DMS 273 (cell line): ENCODE results near the gene OSBPL9.
"Not testable (repeated sequence)": the region's sequence is repeated elsewhere in the genome, so short reads cannot be mapped to it uniquely, and the experiment has no call there.

Experiments used
- DNase-seq: peaks from one replicate; lab custom pipeline; 2025; ENCODE audit not compliant: unreplicated experiment; lab: John Stamatoyannopoulos, UW

OSBPL9 gene

DNA sequence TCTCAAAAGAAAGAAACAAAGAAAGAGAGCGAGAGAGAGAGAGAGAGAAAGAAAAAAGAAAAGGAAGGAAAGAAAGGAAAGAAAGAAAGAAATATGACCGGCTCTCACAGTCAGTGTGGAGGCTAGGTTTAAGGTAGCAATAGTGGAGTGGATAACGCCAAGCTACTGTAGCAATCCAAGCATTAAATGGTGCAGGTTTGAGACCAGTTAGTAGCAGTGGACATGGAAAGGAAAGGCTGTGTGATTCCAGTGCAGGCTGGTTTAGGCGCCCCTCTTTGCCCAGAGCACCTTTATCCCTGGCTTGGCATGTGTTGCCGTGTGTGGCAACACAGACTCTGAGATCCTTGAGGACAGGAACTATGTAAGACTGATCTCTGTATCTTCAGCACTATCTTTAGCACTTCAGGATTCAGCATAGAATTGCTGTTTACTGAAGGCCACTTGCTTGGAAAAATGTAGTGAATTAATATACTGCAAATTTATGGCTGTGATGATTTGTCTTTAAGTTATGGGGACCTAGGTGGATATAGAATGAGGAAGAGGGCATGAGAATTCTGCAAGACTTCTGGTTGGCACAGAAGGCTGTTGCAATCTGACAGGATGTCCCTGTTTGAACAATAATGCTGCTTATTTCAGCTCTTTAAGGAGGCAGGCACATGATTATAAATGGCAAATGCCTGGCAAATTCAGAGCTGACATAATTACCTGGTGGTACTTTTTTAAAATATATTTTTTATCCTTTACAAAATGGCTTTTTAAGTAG is 10.8 kb upstream of the OSBPL9 start:
- DNase-seq, result no peak

DNA sequence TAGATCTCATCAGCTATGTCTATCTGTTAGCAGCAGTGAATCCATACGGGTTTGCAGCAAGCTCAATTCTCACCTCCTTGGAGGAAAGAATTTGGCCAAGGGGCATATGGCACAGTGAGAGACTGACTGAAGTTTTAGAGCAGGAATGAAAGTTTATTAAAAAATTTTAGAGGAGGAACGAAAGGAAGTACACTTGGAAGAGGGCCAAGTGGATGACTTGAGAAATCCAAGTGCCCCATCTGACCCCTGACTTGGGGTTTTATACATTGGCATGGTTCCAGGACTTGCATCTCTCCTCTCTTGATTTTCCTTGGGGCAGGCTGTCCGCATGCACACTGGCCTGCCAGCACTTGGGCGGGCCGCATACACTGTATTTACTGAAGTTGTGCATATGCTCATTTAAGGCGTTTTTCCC is 9.2 kb upstream of the OSBPL9 start:
- DNase-seq, result no peak

DNA sequence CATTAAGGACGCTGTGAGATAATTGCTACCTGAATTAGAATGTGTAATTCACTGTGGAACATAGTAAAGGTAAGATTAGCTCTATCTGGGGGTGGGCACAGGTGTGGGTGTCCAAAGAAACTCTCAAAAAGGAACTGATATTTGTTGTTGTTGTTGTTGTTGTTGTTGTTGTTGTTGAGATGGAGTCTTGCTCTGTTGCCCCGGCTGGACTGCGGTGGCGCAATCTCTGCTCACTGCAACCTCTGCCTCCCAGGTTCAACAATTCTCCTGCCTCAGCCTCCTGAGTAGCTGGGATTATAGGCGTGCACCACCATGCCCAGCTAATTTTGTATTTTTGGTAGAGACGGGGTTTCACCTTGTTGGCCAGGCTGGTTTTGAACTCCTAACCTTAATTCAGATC is 6.8 kb upstream of the OSBPL9 start:
- not testable (repeated sequence) for DNase-seq

DNA sequence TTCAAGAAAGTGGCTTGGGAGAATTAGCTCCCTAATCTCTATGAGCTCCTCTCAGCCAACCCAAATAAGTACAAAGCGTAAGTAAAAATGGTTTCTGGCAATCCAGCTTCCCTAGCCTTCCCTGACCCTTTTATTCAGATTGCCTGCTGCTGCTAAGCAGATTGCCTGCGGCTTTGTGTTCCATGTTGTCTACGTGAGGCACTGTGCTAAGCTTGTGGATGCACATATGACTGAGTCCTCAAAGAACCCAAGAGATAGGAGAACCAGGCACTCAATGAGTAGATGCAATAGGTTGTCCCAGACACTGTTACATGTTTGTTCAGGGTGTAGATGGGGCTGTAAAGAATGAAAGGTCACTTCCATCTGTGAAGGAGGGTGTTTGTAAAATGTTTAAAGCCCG is 6.3 kb upstream of the OSBPL9 start:
- DNase-seq, result no peak

DNA sequence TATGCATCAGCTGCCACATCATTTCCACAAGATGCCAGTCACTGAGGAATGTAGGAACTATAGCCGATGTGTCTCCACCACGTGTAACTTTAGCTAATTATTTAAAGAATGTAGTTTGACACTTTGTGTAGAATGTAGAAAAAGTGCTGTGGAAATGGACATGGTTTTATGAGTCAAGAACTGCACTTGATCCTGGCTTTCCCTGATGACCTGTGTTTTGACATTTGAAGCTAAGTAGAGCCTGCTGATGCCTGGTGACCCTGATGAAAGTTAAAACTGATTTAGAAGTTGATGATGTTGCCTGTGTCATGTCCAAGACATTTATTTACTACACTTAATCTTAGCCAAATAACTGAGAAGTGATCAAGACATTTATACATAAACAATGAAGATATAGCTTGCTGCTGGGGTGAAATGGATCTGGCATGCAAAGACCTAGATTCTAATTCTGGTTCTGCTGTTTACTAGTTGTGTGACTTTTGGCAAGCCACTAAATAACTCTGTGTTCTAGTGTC is 4.4 kb upstream of the OSBPL9 start:
- DNase-seq, result no peak

DNA sequence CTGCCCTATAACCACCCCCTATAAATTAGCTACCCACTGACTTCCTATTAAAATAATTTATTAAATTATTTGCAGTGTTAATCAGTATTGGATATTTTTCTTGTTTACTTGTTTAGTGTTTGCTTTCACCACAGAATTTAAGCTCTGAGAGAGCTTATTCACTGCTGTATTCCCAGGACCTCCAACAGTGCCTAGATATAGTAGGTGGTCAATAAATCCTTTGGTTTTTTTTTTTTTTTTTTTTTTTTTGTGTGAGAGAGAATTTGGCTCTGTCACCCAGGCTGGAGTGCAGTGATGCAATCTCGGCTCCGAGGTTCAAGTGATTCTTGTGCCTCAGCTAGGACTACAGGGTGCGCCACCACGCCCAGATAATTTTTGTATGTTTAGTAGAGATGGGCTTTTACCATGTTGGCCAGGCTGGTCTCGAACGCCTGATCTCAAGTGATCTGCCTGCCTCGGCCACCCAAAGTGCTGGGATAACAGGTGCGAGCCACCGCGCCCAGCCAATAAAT is 1.1 kb upstream of the OSBPL9 start:
- DNase-seq, result no peak

DNA sequence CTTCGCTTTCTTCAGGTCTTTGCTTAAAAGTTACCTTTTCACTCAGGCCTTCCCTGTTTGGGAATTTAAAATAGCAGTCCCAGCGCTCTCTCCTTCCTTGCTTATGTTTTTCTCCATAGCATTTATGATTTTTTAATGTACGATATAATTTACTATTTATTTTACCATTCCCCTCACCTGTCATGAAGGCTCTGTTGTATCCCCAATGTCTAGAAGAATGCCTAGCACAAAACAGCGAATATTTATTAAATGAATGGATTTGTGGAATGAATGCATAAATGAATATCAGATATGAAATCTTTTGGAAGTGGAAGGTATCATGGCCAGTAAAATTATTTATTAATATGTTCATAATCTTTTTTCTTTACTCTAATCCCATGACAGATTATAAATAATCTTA is 402 bp upstream of the OSBPL9 start:
- no peak for DNase-seq

DNA sequence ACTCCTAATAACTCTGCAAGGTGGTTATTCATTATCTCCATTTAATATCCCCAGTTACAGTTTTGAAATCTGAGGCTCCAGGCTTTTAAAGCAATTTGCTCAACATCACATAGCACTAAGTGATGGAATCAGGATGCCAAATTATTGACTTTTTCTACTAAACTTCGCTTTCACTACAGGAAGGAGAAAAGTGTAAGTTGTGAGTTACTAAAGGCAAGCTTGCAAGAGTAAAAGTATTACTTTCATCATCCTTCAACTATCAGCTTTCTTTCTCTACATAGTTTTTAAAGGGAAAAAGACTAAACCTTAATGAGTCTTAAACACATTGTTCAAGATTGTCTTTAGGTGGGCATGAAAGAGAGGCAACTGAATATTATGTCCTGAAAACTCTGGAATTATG is 1.8 kb downstream of the OSBPL9 start:
- DNase-seq, result no peak

DNA sequence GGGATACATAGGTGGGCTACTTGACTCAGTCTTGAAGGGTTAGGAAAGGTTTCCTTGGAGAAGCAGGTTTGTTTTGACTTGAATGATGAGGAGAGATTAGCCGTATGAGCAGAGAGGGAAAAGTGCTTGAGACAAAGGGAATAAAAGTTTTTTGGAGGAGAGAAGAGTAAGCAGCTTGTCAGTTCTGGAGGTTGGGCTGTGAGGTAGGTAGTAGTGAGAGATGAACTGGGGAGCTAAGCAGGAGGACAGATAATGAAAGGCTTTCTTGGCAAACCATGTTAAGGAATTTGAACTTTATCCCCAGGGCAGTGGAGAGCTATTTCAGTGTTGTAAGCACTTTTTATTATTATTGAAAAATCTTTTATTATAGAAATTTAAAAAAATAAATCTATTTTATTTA is 3.6 kb downstream of the OSBPL9 start:
- no peak for DNase-seq

DNA sequence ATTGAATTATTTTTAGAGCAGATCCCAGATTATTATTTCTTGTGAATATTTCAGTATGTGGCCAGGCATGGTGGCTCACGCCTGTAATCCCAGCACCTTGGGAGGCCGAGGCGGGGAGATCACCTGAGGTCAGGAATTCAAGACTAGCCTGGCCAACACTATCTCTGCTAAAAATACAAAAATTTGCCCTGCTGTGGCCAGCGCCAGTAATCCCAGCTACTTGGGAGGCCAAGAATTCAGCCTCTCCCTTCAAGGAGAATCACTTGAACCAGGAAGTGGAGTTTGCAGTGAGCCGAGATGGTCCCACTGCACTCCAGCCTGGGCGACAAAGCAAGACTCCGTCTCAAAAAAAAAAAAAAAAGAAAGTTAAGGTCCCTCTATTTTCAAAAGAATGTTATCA is 4.3 kb downstream of the OSBPL9 start:
- no peak for DNase-seq

DNA sequence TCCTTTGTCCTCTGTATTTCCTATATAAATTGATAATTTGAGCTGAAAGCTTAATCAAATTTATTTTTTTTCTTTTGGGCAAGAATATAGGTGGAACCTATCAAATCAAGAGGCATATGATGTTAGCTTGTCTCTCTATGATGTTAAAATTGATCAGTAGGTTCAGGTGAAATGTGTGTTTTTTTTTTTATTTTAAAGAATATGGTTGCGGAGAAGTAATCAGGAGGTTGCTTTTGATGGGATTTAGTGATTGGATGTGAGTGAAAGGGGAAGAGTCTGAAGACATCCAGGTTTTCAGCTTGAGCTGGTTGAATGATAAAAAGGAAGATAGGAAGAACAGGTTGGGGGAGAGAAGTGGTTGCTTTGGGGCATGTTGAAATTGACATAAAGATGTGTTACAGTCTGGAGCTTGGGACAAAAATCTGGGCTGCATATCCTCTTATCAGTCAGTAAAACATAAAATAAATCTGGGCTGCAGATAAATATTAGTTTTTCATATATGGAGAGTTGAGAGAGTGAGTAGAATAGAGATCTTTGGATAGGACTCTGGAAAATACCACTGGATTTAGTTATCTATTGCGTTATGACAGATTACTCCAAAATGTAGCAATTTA is 5.1 kb downstream of the OSBPL9 start:
- no peak for DNase-seq

DNA sequence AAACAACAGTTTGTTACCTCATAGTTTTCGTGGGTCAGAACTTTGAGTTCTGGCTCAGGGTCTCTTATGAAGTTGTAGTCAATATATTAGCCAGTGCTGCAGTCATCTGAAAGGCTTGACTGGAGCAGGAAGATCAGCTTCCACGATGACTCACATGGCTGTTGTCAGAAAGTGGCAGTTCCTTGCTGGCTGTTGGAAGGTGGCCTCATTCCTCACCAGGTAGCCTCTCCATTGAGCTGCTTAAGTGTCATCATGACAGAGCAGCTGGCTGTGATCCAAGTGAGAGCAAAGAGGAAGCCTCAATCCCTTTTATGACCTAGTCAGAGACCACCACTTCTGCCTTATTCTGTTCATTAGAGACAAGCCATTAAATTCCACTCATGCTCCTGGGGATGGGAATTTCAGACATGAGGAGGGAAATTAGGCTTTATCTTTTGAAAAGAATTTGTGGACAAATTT is 5.6 kb downstream of the OSBPL9 start:
- DNase-seq, result peak; percentile 30

DNA sequence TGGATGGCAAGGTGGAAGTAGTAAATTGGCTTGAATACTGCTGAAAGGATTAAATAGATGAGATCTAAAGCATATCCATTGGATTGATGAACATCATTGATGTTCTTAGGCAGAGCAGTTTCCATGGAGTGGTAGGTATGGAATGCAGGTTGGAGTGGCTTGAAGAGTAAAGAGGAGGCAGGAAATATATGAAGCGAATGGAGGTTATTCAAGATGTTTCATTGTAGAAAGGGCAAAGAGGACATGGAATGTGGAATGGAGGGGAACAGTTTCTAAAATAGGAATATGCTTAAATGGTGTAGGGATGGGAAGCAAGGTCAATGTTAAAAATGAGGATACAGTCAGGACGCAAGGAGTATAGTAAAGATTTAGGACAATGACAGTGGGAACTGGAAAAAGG is 6.1 kb downstream of the OSBPL9 start:
- no peak for DNase-seq

DNA sequence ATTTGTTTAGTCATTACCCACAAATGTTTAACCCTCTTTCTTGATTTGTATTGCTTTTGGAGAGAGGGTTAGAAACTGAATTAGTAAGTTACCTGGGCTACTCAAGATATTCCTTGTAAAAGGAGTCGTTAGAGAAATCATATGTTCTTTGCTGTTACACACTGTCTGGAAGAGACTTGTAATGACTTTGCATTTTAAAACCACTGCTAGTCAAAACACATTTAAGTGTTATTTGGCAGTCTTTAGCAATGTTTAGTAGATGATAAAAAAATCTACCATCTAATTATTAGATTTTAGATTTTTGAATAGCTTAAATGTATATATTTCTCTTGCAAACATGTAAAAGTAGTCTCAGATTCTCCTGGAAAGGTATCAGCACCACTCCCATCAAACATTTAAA is 6.6 kb downstream of the OSBPL9 start:
- DNase-seq, result no peak

DNA sequence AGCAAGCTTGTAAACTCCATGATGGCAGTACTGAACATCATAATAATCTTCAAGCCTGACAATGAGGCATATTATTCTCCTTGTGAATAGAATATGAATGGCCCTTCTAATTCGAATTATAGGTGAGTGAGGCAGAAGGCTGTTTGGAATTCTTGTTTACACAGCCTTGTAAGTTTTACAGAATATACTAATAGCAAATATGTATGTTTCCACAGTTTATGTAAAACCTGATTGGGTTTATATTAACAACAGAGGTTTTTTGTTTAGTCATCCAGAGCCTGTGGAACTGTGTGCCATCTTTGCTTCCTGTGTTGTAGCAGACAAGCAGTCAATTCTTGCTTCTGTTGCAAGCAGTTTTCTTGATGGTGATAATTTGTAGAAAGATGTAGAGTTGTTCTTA is 8.0 kb downstream of the OSBPL9 start:
- DNase-seq, result no peak

DNA sequence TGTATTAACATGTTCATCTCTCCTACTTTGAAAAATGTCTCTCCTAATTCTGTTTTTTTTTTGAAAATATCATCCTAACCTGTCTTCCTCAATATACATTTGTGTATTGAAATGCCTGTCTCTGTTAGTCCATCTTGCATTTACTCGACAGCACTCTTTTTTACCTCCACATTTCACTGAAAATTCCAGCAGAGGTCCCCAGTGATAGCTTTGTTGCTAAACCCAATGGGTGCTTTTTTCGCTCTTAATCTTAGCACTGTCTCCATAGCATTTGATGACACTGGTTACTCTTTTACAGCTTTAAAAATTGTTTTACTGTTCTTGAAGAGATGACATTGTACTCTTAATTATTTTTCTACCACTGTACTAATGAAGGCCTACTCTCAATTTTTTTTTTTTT is 10.8 kb downstream of the OSBPL9 start:
- peak; percentile 58 for DNase-seq

DNA sequence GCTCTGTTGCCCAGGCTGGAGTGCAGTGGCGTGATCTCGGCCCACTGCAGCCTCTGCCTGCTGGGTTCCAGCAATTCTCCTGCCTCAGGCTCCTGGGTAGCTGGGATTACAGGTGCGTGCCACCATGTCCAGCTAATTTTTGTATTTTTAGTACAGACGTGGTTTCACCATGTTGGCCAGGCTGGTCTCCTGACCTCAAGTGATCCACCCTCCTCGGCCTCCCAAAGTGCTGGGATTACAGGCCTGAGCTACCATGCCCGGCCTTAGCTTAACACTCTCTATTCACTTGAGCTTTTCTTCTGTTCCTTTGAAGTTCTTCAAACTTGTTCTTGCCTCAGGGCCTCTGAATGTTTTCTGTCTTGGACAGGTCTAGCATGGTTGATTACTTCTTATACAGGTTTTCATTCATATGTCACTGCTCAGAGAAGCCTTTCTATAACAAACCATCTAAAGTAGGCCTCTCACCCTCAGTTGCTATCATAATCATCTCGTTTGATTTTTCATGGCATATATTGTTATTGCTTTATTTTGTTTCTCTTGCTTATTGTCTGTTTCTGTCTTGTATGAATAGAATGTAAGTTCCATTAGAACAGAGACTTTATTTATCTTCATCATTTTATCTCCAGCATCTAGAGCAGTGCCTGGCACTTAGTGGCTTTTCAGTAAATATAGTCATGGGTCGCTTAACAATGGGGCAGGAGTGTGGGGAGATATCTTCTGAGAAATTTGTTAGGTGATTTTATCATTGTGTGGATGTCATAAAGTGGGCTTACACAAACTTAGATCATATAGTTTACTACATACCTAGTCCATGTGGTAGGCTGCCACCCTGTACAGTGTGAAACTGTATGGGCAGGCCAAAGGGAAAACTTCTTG is 12.1 kb downstream of the OSBPL9 start:
- no peak for DNase-seq

DNA sequence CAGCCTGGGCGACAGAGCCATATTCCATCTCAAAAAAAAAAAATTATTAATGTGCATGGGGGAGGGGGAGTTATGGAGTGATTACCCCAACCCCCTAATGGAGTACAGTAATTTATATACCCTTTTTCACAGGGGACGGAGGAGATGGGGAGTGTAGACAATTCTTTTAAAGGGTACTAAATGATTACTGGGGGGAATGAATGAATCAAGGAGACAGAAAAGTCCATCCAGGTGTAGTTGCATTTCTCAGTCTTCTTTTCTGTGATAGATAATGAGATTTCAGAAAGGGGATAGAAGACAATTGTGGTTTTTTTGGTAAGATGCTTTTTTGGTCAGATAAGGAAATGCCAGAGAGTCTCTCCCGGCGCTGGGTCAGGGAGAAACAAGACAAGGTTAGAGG is 13.0 kb downstream of the OSBPL9 start:
- DNase-seq, result no peak

DNA sequence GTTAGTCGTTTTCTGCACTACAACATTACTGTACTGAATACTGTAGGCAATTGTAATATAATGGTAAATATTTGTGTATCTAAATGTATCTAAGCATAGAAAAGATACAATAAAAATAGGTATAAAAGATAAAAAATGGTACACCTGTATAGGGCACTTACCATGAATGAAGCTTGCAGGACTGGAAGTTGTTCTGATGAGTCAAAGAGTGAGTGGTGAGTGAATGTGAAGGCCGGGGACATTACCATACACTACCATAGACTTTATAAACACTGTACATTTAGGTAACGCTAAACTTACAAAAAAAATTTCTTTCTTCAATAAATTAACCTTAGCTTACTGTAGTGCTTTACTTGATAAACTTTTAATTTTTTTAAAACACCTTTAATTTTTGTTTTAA is 13.5 kb downstream of the OSBPL9 start:
- DNase-seq, result no peak

DNA sequence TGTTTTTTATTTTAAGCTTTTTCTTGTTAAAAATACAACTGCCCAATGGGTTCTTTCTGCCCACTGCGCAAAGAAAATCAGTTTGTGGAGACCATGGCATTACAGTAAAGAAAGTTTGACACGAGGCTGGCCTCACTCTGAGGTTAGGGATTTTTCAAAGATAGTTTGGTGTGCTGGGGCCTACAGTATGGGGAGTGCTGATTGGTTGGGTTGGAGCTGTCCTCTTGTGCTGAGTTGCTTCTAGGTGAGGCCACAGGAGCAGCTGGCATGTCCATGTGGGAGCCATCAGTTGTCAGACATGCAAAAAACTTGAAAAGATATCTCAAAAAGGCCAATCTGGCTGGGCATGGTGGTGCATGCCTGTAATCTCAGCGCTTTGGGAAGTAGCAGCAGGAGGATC is 14.0 kb downstream of the OSBPL9 start:
- no peak for DNase-seq

DNA sequence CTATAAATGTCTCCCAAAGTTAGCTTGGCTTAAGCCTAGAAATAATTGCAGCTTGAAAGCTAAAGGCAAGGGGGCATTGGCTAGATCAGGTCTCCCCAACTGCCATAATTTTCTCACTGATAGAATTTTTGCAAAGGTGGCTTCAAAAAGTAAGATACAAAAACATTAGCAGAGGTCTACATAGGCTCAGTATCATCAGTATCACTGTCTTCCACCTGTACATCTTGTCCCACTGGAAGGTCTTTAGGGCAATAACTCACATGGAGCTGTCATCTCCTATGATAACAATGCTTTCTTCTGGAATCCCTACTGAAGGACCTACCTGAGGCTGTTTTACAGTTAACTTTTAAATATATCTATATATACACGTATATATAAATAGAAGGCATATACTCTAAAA is 14.9 kb downstream of the OSBPL9 start:
- DNase-seq, result no peak

DNA sequence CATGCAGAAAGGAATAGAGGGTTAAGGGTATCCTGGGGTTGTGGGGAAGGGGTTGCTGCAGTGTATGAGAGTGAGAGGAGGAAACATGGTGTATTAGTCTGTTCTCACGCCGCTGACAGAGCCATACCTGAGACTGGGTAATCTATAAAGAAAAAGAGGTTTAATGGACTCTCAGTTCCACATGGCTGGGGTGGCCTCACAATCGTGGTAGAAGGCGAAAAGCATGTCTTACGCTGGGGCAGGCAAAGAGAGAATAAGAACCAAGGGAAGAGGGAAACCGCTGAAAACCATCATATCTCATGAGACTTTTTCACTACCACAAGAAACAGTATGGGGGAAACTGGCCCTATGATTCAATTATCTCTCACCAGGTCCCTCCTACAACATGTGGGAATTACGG is 17.7 kb downstream of the OSBPL9 start:
- no peak for DNase-seq
